Measurements from ENCODE around the gene SHOX.

- TF ChIP-seq POLR2A (IDR thresholded peaks at IDR 0.05) (no peak), CTCF (IDR thresholded peaks at IDR 0.05) (no peak)
Measured at GRCh38 chrX:649166-649565, 18.6 kb downstream of the SHOX start.
